Heart left ventricle (tissue), 13 donors: Measurements from ENCODE around the gene EMP1.

Experiments
- POLR2A ChIP-seq, 2 donors: fragments of 450-650 bp; IDR thresholded peaks; one replicate each; pipeline ENCODE4 v1.6.1; 2017; ENCODE audit warnings: antibody characterized with exemption in 2 of 2, mild to moderate bottlenecking in 2 of 2, moderate library complexity in 2 of 2
- TF ChIP-seq, protein P1 (sequence below), 12 donors: fragments of 200-600 bp; sonication (generic) in 4 of 12; IDR thresholded peaks; one replicate each; pipeline versions ENCODE4 v1.5.0 to v1.8.0; 2018 to 2022; ENCODE audit warnings: antibody characterized with exemption in 12 of 12, mild to moderate bottlenecking in 5 of 12
- donor health status: ischemic (EF 13 %, LVEDD 7.1; RV severe dilation, severe dysfunction).
- donor health status: DM: no; HTN: yes; CAD: no.
- donor health status: DM: no; HTN: no; CAD: no.
- donor health status: ischemic (EF 25% LVEDD 6.9; RV normal size, moderate dysfunction).
- donor health status: ischemic (EF 25% LVEDD 5.7; RV mildly dilated, moderate dysfunction).
- donor health status: ischemic (EF 35%, LVEDD 5.7; RV mildly dilated, moderate dysfunction).
- donor health status: nonischemic (EF 11% LVEDD 7.7; RV severe dilation, severe dysfunction).
- donor health status: DM: yes; HTN: yes; CAD: no.
- donor health status: PGD.
- donor health status: ischemic (EF 29% LVEDD 5.4; RV normal size, mild dysfunction).
- donor health status: nonischemic (EF 23%, LVEDD 6.1; RV moderate dilation, normal function).

DNA sequence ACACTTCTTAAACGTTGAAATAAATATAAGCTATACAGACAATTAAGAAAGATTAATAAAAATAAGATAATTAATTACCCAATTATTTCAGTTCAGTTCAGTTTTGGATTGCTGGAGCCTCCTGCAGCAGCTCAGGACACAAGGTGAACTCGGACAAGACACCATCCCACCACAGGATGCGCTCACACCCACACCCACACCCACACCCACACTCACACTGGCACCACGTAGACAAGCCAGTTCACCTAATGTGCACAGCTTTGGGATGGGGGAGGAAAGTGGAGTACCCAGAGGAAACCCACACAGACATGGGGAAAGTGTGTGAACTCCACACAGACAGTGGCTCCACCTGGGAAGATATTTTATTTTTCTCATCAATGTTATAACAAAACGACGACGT is 32.1 kb downstream of the EMP1 start:
- no peak for TF ChIP-seq POLR2A (IDR thresholded peaks at IDR 0.05)
- TF ChIP-seq, protein P1, sequence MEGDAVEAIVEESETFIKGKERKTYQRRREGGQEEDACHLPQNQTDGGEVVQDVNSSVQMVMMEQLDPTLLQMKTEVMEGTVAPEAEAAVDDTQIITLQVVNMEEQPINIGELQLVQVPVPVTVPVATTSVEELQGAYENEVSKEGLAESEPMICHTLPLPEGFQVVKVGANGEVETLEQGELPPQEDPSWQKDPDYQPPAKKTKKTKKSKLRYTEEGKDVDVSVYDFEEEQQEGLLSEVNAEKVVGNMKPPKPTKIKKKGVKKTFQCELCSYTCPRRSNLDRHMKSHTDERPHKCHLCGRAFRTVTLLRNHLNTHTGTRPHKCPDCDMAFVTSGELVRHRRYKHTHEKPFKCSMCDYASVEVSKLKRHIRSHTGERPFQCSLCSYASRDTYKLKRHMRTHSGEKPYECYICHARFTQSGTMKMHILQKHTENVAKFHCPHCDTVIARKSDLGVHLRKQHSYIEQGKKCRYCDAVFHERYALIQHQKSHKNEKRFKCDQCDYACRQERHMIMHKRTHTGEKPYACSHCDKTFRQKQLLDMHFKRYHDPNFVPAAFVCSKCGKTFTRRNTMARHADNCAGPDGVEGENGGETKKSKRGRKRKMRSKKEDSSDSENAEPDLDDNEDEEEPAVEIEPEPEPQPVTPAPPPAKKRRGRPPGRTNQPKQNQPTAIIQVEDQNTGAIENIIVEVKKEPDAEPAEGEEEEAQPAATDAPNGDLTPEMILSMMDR (IDR thresholded peaks at IDR 0.05), result no peak
